Measurements from ENCODE around the gene SYNDIG1. TPM values are rescaled to one million over a fixed set of nuclear protein-coding genes. Genes with fewer than 3 reads are reported as not detected.
A peak's percentile ranks its signal among the peaks of the same experiment; 100 is the strongest.

Gene SYNDIG1
- total RNA-seq, 2 donors from 2014 or later: 0.78 TPM; not detected in 1

DNA sequence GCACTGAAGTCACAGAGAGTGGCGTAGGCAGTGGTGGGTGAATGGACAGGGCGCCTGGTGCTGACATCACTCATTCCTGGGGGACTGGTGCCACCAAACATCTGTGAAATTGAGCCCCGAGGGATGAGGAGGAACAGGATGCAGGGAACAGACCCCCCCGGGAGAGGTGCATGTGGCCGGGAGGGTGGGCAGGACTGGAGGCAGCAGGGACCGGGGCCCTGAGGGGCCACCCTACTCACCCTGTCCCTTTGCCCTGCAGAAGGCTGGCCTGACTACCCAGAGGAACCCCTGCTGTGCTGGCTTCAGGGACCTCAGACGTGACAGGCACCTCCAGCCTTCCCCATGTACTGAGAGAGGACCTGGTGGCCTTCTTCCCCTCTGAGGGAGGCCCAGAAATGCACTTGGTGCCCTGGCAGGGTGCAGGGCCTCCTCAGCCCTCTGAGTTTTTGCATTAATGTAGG is 25.1 kb downstream of the SYNDIG1 start:
- H3K4me3 ChIP-seq: no peak overlapping the region
- no peak overlapping the region for H3K27ac ChIP-seq
- no peaks in the 10 kb centered on the region for H3K4me1 ChIP-seq
- ATAC-seq (no peak), DNase-seq (no peak)
- no peaks in the 10 kb centered on the region for H3K36me3 ChIP-seq (replicated peaks in 1 of 2; ENCODE audit: insufficient read depth in 1 of 2, low read depth in 2 of 2)
- TF ChIP-seq POLR2A (IDR thresholded peaks at IDR 0.05): no peak
- no peak for TF ChIP-seq CTCF (IDR thresholded peaks at IDR 0.05)
- WGBS, 2 donors: 80 to 90% methylated on average over 7 of the region's 7 CpGs
- H3K27me3 ChIP-seq: no peaks in the 10 kb centered on the region
- intact Hi-C loops (cut with DNase I): no loop called here
- no peaks in the 10 kb centered on the region for H3K9me3 ChIP-seq

- H3K36me3 ChIP-seq (replicated peaks in 1 of 2; ENCODE audit: insufficient read depth in 1 of 2, low read depth in 2 of 2): no peaks in the 10 kb centered on the region
- DNase-seq (no peak), ATAC-seq (no peak)
- no peak for TF ChIP-seq POLR2A (IDR thresholded peaks at IDR 0.05)
- TF ChIP-seq CTCF (IDR thresholded peaks at IDR 0.05): no peak
- intact Hi-C loops (cut with DNase I): no loop called here
- no peak overlapping the region for H3K27ac ChIP-seq
- H3K9me3 ChIP-seq: no peaks in the 10 kb centered on the region
- no peak overlapping the region for H3K4me3 ChIP-seq
- H3K27me3 ChIP-seq: no peaks in the 10 kb centered on the region
- H3K4me1 ChIP-seq: no peaks in the 10 kb centered on the region
- WGBS, 2 donors: 92 to 96% methylated on average over 8 of the region's 8 CpGs
These were observed 25.8 kb downstream of the SYNDIG1 start for GRCh38 chr20:24495266-24495665.

DNA sequence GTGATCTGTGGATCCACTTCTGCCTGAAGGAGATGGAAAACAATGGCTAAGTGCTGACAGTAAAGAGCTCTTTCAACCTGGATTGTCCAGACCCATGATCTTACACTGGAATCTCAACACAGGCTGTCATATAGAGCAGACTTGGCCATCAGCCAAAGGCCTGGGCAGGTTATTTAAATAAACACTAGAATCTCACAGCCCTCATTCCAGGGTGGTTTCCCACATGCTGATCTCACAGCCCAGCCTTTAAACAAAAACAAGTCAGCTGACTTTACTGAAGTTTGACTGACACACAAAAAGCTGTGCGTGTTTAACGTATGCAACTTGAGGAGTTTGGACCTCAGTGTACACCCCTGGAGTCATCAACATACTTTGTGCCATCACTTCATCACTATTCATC is 28.4 kb downstream of the SYNDIG1 start:
- intact Hi-C loops (cut with DNase I): no loop called here
- TF ChIP-seq CTCF (IDR thresholded peaks at IDR 0.05) (no peak), POLR2A (IDR thresholded peaks at IDR 0.05) (no peak)
- Histone ChIP-seq H3K27ac (no peak overlapping the region), H3K4me1 (no peaks in the 10 kb centered on the region), H3K9me3 (no peaks in the 10 kb centered on the region), H3K4me3 (no peak overlapping the region), H3K27me3 (no peaks in the 10 kb centered on the region), H3K36me3 (replicated peaks in 1 of 2; ENCODE audit: insufficient read depth in 1 of 2, low read depth in 2 of 2) (no peaks in the 10 kb centered on the region)
- DNase-seq (peak; percentile 32 to 63 (median 50)), ATAC-seq (peak; percentile 33)
- WGBS, 2 donors: 14 to 17% methylated on average over 2 of the region's 2 CpGs

- no peaks in the 10 kb centered on the region for H3K27me3 ChIP-seq
- no peak overlapping the region for H3K4me3 ChIP-seq
- H3K36me3 ChIP-seq (replicated peaks in 1 of 2; ENCODE audit: insufficient read depth in 1 of 2, low read depth in 2 of 2): no peaks in the 10 kb centered on the region
- no peaks in the 10 kb centered on the region for H3K4me1 ChIP-seq
- H3K27ac ChIP-seq: no peak overlapping the region
- intact Hi-C loops (cut with DNase I): no loop called here
- no peaks in the 10 kb centered on the region for H3K9me3 ChIP-seq
- TF ChIP-seq CTCF (IDR thresholded peaks at IDR 0.05) (no peak), POLR2A (IDR thresholded peaks at IDR 0.05) (no peak)
- WGBS, 2 donors: 80% methylated on average over 5 of the region's 5 CpGs
- ATAC-seq (no peak), DNase-seq (no peak)
These were observed 29.2 kb downstream of the SYNDIG1 start for GRCh38 chr20:24498641-24499040.

DNA sequence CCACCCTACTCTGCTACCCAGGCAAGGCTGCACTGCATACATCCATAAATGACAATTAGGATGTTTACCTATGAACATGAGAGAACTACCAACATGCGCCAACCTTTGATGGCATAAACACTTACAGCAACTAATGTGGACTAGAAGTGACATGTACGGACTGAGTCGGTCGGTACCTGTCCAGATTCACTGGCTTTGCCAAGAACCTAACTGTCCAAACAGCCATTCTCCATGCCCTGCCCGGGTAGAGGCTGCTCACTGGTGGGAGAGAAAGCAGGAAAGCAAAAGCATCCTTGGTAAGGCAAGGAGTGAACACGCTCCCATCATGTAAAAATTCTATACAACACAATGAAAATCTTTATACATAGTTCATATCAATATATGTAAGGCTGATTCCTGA is 30.0 kb downstream of the SYNDIG1 start:
- intact Hi-C loops (cut with DNase I): no loop called here
- ATAC-seq (no peak), DNase-seq (no peak)
- TF ChIP-seq CTCF (IDR thresholded peaks at IDR 0.05) (no peak), POLR2A (IDR thresholded peaks at IDR 0.05) (no peak)
- Histone ChIP-seq H3K27ac (no peak overlapping the region), H3K36me3 (replicated peaks in 1 of 2; ENCODE audit: insufficient read depth in 1 of 2, low read depth in 2 of 2) (no peaks in the 10 kb centered on the region), H3K9me3 (no peaks in the 10 kb centered on the region), H3K4me1 (no peaks in the 10 kb centered on the region), H3K27me3 (no peaks in the 10 kb centered on the region), H3K4me3 (no peak overlapping the region)
- WGBS, 2 donors: 79 to 87% methylated on average over 6 of the region's 6 CpGs

Data from body of pancreas (tissue), 4 donors.